ENCODE data around the gene ORM1.

Gene ORM1

GRCh38 chr9:114301798-114302565 lies 20.9 kb upstream of the ORM1 start:
- Histone ChIP-seq H3K79me1 (ENCODE audit: low read length) (no peaks in the 10 kb centered on the region), H3K4me1 (ENCODE audit: control insufficient read depth, low read depth, low read length) (no peaks in the 10 kb centered on the region), H2BK5ac (ENCODE audit: low read length) (no peak overlapping the region), H3K9ac (ENCODE audit: low read length) (no peak overlapping the region), H2BK15ac (replicated peaks; ENCODE audit: low read depth) (no peak overlapping the region), H2AK5ac (ENCODE audit: low read length) (no peak overlapping the region), H4K8ac (ENCODE audit: low read depth, low read length) (no peak overlapping the region), H3K18ac (ENCODE audit: low read length) (no peak overlapping the region), H3K79me2 (ENCODE audit: control insufficient read depth, insufficient read depth, low read length) (no peaks in the 10 kb centered on the region), H3K27me3 (ENCODE audit: insufficient read depth, low read length, poor library complexity) (no peaks in the 10 kb centered on the region), H3K4me2 (ENCODE audit: low read length) (no peak overlapping the region), H3K4ac (ENCODE audit: low read depth, low read length) (no peak overlapping the region), H3K4me3 (ENCODE audit: low read length) (no peak overlapping the region), H3K36me3 (ENCODE audit: control insufficient read depth, insufficient read depth, low read length) (no peaks in the 10 kb centered on the region), H3K27ac (ENCODE audit: low read depth, low read length) (no peak overlapping the region), H3K23ac (ENCODE audit: low read length) (no peak overlapping the region), H2BK120ac (ENCODE audit: low read depth, low read length) (no peak overlapping the region), H4K5ac (ENCODE audit: low read length) (no peak overlapping the region), H3K56ac (ENCODE audit: low read length) (no peak overlapping the region)
- DNase-seq: no peak
- no CpG with 5 or more reads among the region's 15 CpGs for WGBS (ENCODE audit: extremely low coverage, insufficient coverage, low lambda C conversion rate)

GRCh38 chr9:114302727-114303126 lies 20.2 kb upstream of the ORM1 start:
- H3K4me3 ChIP-seq (ENCODE audit: low read length): no peak overlapping the region
- H3K9ac ChIP-seq (ENCODE audit: low read length): no peak overlapping the region
- H2BK15ac ChIP-seq (replicated peaks; ENCODE audit: low read depth): no peak overlapping the region
- H3K23ac ChIP-seq (ENCODE audit: low read length): no peak overlapping the region
- H3K27ac ChIP-seq (ENCODE audit: low read depth, low read length): no peak overlapping the region
- no peak overlapping the region for H2BK5ac ChIP-seq (ENCODE audit: low read length)
- no peak overlapping the region for H3K18ac ChIP-seq (ENCODE audit: low read length)
- H3K56ac ChIP-seq (ENCODE audit: low read length): no peak overlapping the region
- H2AK5ac ChIP-seq (ENCODE audit: low read length): no peak overlapping the region
- H3K4ac ChIP-seq (ENCODE audit: low read depth, low read length): no peak overlapping the region
- DNase-seq: no peak
- WGBS (ENCODE audit: extremely low coverage, insufficient coverage, low lambda C conversion rate): no CpG with 5 or more reads among the region's 6 CpGs
- H3K4me1 ChIP-seq (ENCODE audit: control insufficient read depth, low read depth, low read length): no peaks in the 10 kb centered on the region
- H3K27me3 ChIP-seq (ENCODE audit: insufficient read depth, low read length, poor library complexity): no peaks in the 10 kb centered on the region
- no peak overlapping the region for H4K8ac ChIP-seq (ENCODE audit: low read depth, low read length)
- no peaks in the 10 kb centered on the region for H3K79me2 ChIP-seq (ENCODE audit: control insufficient read depth, insufficient read depth, low read length)
- H3K79me1 ChIP-seq (ENCODE audit: low read length): no peaks in the 10 kb centered on the region
- H3K36me3 ChIP-seq (ENCODE audit: control insufficient read depth, insufficient read depth, low read length): no peaks in the 10 kb centered on the region
- H2BK120ac ChIP-seq (ENCODE audit: low read depth, low read length): no peak overlapping the region
- no peak overlapping the region for H3K4me2 ChIP-seq (ENCODE audit: low read length)
- H4K5ac ChIP-seq (ENCODE audit: low read length): no peak overlapping the region

- H3K79me2 ChIP-seq (ENCODE audit: control insufficient read depth, insufficient read depth, low read length): no peaks in the 10 kb centered on the region
- H3K18ac ChIP-seq (ENCODE audit: low read length): no peak overlapping the region
- no peak overlapping the region for H3K4me3 ChIP-seq (ENCODE audit: low read length)
- no peak overlapping the region for H3K9ac ChIP-seq (ENCODE audit: low read length)
- H4K5ac ChIP-seq (ENCODE audit: low read length): no peak overlapping the region
- H2BK120ac ChIP-seq (ENCODE audit: low read depth, low read length): no peak overlapping the region
- H3K79me1 ChIP-seq (ENCODE audit: low read length): no peaks in the 10 kb centered on the region
- H4K8ac ChIP-seq (ENCODE audit: low read depth, low read length): no peak overlapping the region
- H3K36me3 ChIP-seq (ENCODE audit: control insufficient read depth, insufficient read depth, low read length): no peaks in the 10 kb centered on the region
- no peak overlapping the region for H2BK5ac ChIP-seq (ENCODE audit: low read length)
- DNase-seq: no peak
- H3K4ac ChIP-seq (ENCODE audit: low read depth, low read length): no peak overlapping the region
- no CpG with 5 or more reads among the region's 5 CpGs for WGBS (ENCODE audit: extremely low coverage, insufficient coverage, low lambda C conversion rate)
- H3K4me2 ChIP-seq (ENCODE audit: low read length): no peak overlapping the region
- no peaks in the 10 kb centered on the region for H3K27me3 ChIP-seq (ENCODE audit: insufficient read depth, low read length, poor library complexity)
- no peak overlapping the region for H2BK15ac ChIP-seq (replicated peaks; ENCODE audit: low read depth)
- no peak overlapping the region for H3K23ac ChIP-seq (ENCODE audit: low read length)
- H3K27ac ChIP-seq (ENCODE audit: low read depth, low read length): no peak overlapping the region
- H3K56ac ChIP-seq (ENCODE audit: low read length): no peak overlapping the region
- no peaks in the 10 kb centered on the region for H3K4me1 ChIP-seq (ENCODE audit: control insufficient read depth, low read depth, low read length)
- H2AK5ac ChIP-seq (ENCODE audit: low read length): no peak overlapping the region
Observed at GRCh38 chr9:114303571-114303970, 19.3 kb upstream of the ORM1 start.

- no peak overlapping the region for H3K4ac ChIP-seq (ENCODE audit: low read depth, low read length)
- H3K23ac ChIP-seq (ENCODE audit: low read length): no peak overlapping the region
- H4K8ac ChIP-seq (ENCODE audit: low read depth, low read length): no peak overlapping the region
- H2BK15ac ChIP-seq (replicated peaks; ENCODE audit: low read depth): no peak overlapping the region
- no peaks in the 10 kb centered on the region for H3K36me3 ChIP-seq (ENCODE audit: control insufficient read depth, insufficient read depth, low read length)
- no peak overlapping the region for H2BK5ac ChIP-seq (ENCODE audit: low read length)
- DNase-seq: no peak
- no peaks in the 10 kb centered on the region for H3K79me1 ChIP-seq (ENCODE audit: low read length)
- H4K5ac ChIP-seq (ENCODE audit: low read length): no peak overlapping the region
- no peak overlapping the region for H3K4me2 ChIP-seq (ENCODE audit: low read length)
- H2BK120ac ChIP-seq (ENCODE audit: low read depth, low read length): no peak overlapping the region
- H3K9ac ChIP-seq (ENCODE audit: low read length): no peak overlapping the region
- H3K4me3 ChIP-seq (ENCODE audit: low read length): no peak overlapping the region
- no peaks in the 10 kb centered on the region for H3K4me1 ChIP-seq (ENCODE audit: control insufficient read depth, low read depth, low read length)
- WGBS (ENCODE audit: extremely low coverage, insufficient coverage, low lambda C conversion rate): no CpG with 5 or more reads among the region's 4 CpGs
- H3K27ac ChIP-seq (ENCODE audit: low read depth, low read length): no peak overlapping the region
- H3K27me3 ChIP-seq (ENCODE audit: insufficient read depth, low read length, poor library complexity): no peaks in the 10 kb centered on the region
- no peaks in the 10 kb centered on the region for H3K79me2 ChIP-seq (ENCODE audit: control insufficient read depth, insufficient read depth, low read length)
- no peak overlapping the region for H2AK5ac ChIP-seq (ENCODE audit: low read length)
- no peak overlapping the region for H3K18ac ChIP-seq (ENCODE audit: low read length)
- H3K56ac ChIP-seq (ENCODE audit: low read length): no peak overlapping the region
Observed at GRCh38 chr9:114303977-114304376, 18.9 kb upstream of the ORM1 start.

GRCh38 chr9:114304416-114305188 lies 18.3 kb upstream of the ORM1 start:
- Histone ChIP-seq H2AK5ac (ENCODE audit: low read length) (no peak overlapping the region), H2BK120ac (ENCODE audit: low read depth, low read length) (no peak overlapping the region), H3K9ac (ENCODE audit: low read length) (no peak overlapping the region), H2BK15ac (replicated peaks; ENCODE audit: low read depth) (no peak overlapping the region), H3K27me3 (ENCODE audit: insufficient read depth, low read length, poor library complexity) (no peaks in the 10 kb centered on the region), H3K4me3 (ENCODE audit: low read length) (no peak overlapping the region), H3K56ac (ENCODE audit: low read length) (no peak overlapping the region), H3K79me2 (ENCODE audit: control insufficient read depth, insufficient read depth, low read length) (no peaks in the 10 kb centered on the region), H2BK5ac (ENCODE audit: low read length) (no peak overlapping the region), H3K18ac (ENCODE audit: low read length) (no peak overlapping the region), H3K4ac (ENCODE audit: low read depth, low read length) (no peak overlapping the region), H4K8ac (ENCODE audit: low read depth, low read length) (no peak overlapping the region), H3K36me3 (ENCODE audit: control insufficient read depth, insufficient read depth, low read length) (no peaks in the 10 kb centered on the region), H3K23ac (ENCODE audit: low read length) (no peak overlapping the region), H3K4me1 (ENCODE audit: control insufficient read depth, low read depth, low read length) (no peaks in the 10 kb centered on the region), H3K4me2 (ENCODE audit: low read length) (no peak overlapping the region), H3K79me1 (ENCODE audit: low read length) (no peaks in the 10 kb centered on the region), H4K5ac (ENCODE audit: low read length) (no peak overlapping the region), H3K27ac (ENCODE audit: low read depth, low read length) (no peak overlapping the region)
- WGBS (ENCODE audit: extremely low coverage, insufficient coverage, low lambda C conversion rate): no CpG with 5 or more reads among the region's 10 CpGs
- no peak for DNase-seq

All from mesendoderm (in vitro differentiated cells).